WERI-Rb-1 (cell line): ENCODE results near the gene MAP7D1.
A peak's percentile ranks its signal among the peaks of the same experiment; 100 is the strongest.
"Not testable (repeated sequence)": the region's sequence is repeated elsewhere in the genome, so short reads cannot be mapped to it uniquely, and the experiment has no call there.

Source experiments
- DNase-seq: peaks from one replicate; pipeline ENCODE4 v3.0.0-alpha.2; 2020
- H3K27ac ChIP-seq: fragments of 250-450 bp; sonication (Bioruptor Pico); 2 replicates; pipeline ENCODE4 v1.5.1; 2020; ENCODE audit warnings: mild to moderate bottlenecking, moderate library complexity
- H3K27me3 ChIP-seq: fragments of 250-450 bp; sonication (Bioruptor Pico); 2 replicates; pipeline ENCODE4 v1.5.1; 2021; ENCODE audit warnings: mild to moderate bottlenecking, low read depth, moderate library complexity; ENCODE audit not compliant: insufficient read depth, severe bottlenecking
- H3K36me3 ChIP-seq: fragments of 250-450 bp; sonication (Bioruptor Pico); 2 replicates; pipeline ENCODE4 v1.5.1; 2020; ENCODE audit warnings: mild to moderate bottlenecking, moderate library complexity
- H3K4me3 ChIP-seq: 2 replicates; pipeline ENCODE4 v1.5.1; 2011; ENCODE audit warnings: low read depth, mild to moderate bottlenecking, control low read depth, low read length
- H3K9me3 ChIP-seq: fragments of 250-450 bp; sonication (Bioruptor Pico); 2 replicates; pipeline ENCODE4 v1.5.1; 2021; ENCODE audit warnings: mild to moderate bottlenecking, moderate library complexity; ENCODE audit not compliant: severe bottlenecking
- CTCF ChIP-seq: IDR thresholded peaks from 2 replicates; pipeline ENCODE4 v1.5.1; 2011; ENCODE audit warnings: low read depth, mild to moderate bottlenecking, control low read depth, inconsistent platforms, low read length

The MAP7D1 gene

GRCh38 chr1:36223381-36223995 lies 67.5 kb downstream of the MAP7D1 start:
- Histone ChIP-seq H3K9me3 (no peaks in the 10 kb centered on the region), H3K27me3 (no peaks in the 10 kb centered on the region), H3K4me3 (peak overlapping the region; percentile 81), H3K36me3 (peaks cover 29% of the 10 kb centered on the region), H3K27ac (peak overlapping the region; percentile 65)
- no peak for DNase-seq
- TF ChIP-seq CTCF = no peak

- TF ChIP-seq CTCF = no peak
- H3K4me3 ChIP-seq = peak within 1 kb of the TSS; percentile 87
- no peaks in the 10 kb centered on the region for H3K9me3 ChIP-seq
- H3K27ac ChIP-seq = peak within 1 kb of the TSS; percentile 91
- H3K36me3 ChIP-seq = peaks cover 35% of the 10 kb centered on the region
- DNase-seq = peak; percentile 99
- H3K27me3 ChIP-seq = no peaks in the 10 kb centered on the region
Observed at GRCh38 chr1:36223996-36224536, 68.1 kb downstream of the MAP7D1 start, which contains the start of gene THRAP3. TSS of gene THRAP3 (plus strand) at chr1:36224443. CDS start at chr1:36282564, 58,121 bp downstream.

- no peak for TF ChIP-seq CTCF
- Histone ChIP-seq H3K27ac (peak overlapping the region; percentile 91), H3K9me3 (no peaks in the 10 kb centered on the region), H3K27me3 (no peaks in the 10 kb centered on the region), H3K4me3 (peak overlapping the region; percentile 87), H3K36me3 (peaks cover 36% of the 10 kb centered on the region)
- DNase-seq = peak; percentile 82
Observed at GRCh38 chr1:36224537-36225282, 68.8 kb downstream of the MAP7D1 start.

- H3K4me3 ChIP-seq = peak overlapping the region; percentile 87
- peak overlapping the region; percentile 91 for H3K27ac ChIP-seq
- H3K9me3 ChIP-seq = no peaks in the 10 kb centered on the region
- TF ChIP-seq CTCF = no peak
- no peak for DNase-seq
- H3K36me3 ChIP-seq = peaks cover 41% of the 10 kb centered on the region
- no peaks in the 10 kb centered on the region for H3K27me3 ChIP-seq
Observed at GRCh38 chr1:36225283-36225899, 69.4 kb downstream of the MAP7D1 start.

- H3K9me3 ChIP-seq, DNase-seq, H3K27ac ChIP-seq, H3K4me3 ChIP-seq, H3K27me3 ChIP-seq: not testable (repeated sequence)
- H3K36me3 ChIP-seq = peaks cover 73% of the 10 kb centered on the region
Observed at GRCh38 chr1:36230279-36230678, 74.3 kb downstream of the MAP7D1 start.
